Measurements from ENCODE around the gene GCNA. TPM values are rescaled to one million over a fixed set of nuclear protein-coding genes. Genes with fewer than 3 reads are reported as not detected.

GCNA gene
- total and polyA plus RNA-seq, 2 of the 13 experiments (the other 11 are each of a cell fraction or from before 2014, with no cell fraction given), result 0.38 to 0.66 TPM

- TF ChIP-seq IRF1 (CRISPR knock-in tag; IDR thresholded peaks at IDR 0.05; ENCODE audit: low read depth) (no peak), ZNF564 (CRISPR knock-in tag; IDR thresholded peaks at IDR 0.05) (0 out of 2 replicates have a peak, but pooled peaks have one; percentile 36), ZFP37 (CRISPR knock-in tag; IDR thresholded peaks at IDR 0.05; ENCODE audit: borderline replicate concordance) (peak; percentile 81; the same call in 1 of the 2 replicates), PAX8 (CRISPR knock-in tag; IDR thresholded peaks at IDR 0.05; ENCODE audit: borderline replicate concordance) (no peak), KDM4B (CRISPR knock-in tag; IDR thresholded peaks at IDR 0.05) (0 out of 2 replicates have a peak, but pooled peaks have one; percentile 21), SP5 (CRISPR knock-in tag; IDR thresholded peaks at IDR 0.05; ENCODE audit: borderline replicate concordance, low read depth) (no peak), CEBPG (CRISPR knock-in tag; IDR thresholded peaks at IDR 0.05) (peak; percentile 84), YY1 (IDR thresholded peaks at IDR 0.05; ENCODE audit: insufficient read depth, insufficient replicate concordance, low read depth, low read length) (peak; percentile 91), RFX3 (CRISPR knock-in tag; IDR thresholded peaks at IDR 0.05) (no peak), ZMYM2 (CRISPR knock-in tag; IDR thresholded peaks at IDR 0.05) (no peak), ZNF431 (CRISPR knock-in tag; IDR thresholded peaks at IDR 0.05; ENCODE audit: borderline replicate concordance, low read depth) (no peak), MBNL3 (CRISPR knock-in tag; conservative IDR thresholded peaks at IDR 0.05) (no peak), HNF4G (IDR thresholded peaks at IDR 0.05; ENCODE audit: borderline replicate concordance, low read depth, low read length) (peak; percentile 35; the same call in 1 of the 2 replicates), HNF4G (CRISPR knock-in tag; IDR thresholded peaks at IDR 0.05; ENCODE audit: borderline replicate concordance, low read depth) (no peak)
- TF ChIP-seq, protein P1, sequence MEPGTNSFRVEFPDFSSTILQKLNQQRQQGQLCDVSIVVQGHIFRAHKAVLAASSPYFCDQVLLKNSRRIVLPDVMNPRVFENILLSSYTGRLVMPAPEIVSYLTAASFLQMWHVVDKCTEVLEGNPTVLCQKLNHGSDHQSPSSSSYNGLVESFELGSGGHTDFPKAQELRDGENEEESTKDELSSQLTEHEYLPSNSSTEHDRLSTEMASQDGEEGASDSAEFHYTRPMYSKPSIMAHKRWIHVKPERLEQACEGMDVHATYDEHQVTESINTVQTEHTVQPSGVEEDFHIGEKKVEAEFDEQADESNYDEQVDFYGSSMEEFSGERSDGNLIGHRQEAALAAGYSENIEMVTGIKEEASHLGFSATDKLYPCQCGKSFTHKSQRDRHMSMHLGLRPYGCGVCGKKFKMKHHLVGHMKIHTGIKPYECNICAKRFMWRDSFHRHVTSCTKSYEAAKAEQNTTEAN (CRISPR knock-in tag; conservative IDR thresholded peaks at IDR 0.05), result 0 out of 2 replicates have a peak, but pooled peaks have one; percentile 31
- TF ChIP-seq, protein P2, sequence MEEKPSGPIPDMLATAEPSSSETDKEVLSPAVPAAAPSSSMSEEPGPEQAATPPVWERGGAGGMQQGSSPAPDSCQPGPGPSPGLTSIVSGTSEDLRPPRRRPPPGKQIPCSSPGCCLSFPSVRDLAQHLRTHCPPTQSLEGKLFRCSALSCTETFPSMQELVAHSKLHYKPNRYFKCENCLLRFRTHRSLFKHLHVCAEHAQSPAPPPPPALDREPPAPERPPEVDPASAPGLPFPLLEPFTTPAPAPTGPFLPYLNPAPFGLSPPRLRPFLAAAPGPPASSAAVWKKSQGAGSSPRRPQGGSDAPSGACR (CRISPR knock-in tag; IDR thresholded peaks at IDR 0.05), result peak; percentile 78
- TF ChIP-seq, protein P3, sequence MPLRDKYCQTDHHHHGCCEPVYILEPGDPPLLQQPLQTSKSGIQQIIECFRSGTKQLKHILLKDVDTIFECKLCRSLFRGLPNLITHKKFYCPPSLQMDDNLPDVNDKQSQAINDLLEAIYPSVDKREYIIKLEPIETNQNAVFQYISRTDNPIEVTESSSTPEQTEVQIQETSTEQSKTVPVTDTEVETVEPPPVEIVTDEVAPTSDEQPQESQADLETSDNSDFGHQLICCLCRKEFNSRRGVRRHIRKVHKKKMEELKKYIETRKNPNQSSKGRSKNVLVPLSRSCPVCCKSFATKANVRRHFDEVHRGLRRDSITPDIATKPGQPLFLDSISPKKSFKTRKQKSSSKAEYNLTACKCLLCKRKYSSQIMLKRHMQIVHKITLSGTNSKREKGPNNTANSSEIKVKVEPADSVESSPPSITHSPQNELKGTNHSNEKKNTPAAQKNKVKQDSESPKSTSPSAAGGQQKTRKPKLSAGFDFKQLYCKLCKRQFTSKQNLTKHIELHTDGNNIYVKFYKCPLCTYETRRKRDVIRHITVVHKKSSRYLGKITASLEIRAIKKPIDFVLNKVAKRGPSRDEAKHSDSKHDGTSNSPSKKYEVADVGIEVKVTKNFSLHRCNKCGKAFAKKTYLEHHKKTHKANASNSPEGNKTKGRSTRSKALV (CRISPR knock-in tag; IDR thresholded peaks at IDR 0.05), result no peak; the same call in 1 of the 2 replicates
- TF ChIP-seq, protein P4, sequence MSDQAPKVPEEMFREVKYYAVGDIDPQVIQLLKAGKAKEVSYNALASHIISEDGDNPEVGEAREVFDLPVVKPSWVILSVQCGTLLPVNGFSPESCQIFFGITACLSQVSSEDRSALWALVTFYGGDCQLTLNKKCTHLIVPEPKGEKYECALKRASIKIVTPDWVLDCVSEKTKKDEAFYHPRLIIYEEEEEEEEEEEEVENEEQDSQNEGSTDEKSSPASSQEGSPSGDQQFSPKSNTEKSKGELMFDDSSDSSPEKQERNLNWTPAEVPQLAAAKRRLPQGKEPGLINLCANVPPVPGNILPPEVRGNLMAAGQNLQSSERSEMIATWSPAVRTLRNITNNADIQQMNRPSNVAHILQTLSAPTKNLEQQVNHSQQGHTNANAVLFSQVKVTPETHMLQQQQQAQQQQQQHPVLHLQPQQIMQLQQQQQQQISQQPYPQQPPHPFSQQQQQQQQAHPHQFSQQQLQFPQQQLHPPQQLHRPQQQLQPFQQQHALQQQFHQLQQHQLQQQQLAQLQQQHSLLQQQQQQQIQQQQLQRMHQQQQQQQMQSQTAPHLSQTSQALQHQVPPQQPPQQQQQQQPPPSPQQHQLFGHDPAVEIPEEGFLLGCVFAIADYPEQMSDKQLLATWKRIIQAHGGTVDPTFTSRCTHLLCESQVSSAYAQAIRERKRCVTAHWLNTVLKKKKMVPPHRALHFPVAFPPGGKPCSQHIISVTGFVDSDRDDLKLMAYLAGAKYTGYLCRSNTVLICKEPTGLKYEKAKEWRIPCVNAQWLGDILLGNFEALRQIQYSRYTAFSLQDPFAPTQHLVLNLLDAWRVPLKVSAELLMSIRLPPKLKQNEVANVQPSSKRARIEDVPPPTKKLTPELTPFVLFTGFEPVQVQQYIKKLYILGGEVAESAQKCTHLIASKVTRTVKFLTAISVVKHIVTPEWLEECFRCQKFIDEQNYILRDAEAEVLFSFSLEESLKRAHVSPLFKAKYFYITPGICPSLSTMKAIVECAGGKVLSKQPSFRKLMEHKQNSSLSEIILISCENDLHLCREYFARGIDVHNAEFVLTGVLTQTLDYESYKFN (CRISPR knock-in tag; conservative IDR thresholded peaks at IDR 0.05), result peak; percentile 28; the same call in 1 of the 2 replicates
- TF ChIP-seq, protein P5, sequence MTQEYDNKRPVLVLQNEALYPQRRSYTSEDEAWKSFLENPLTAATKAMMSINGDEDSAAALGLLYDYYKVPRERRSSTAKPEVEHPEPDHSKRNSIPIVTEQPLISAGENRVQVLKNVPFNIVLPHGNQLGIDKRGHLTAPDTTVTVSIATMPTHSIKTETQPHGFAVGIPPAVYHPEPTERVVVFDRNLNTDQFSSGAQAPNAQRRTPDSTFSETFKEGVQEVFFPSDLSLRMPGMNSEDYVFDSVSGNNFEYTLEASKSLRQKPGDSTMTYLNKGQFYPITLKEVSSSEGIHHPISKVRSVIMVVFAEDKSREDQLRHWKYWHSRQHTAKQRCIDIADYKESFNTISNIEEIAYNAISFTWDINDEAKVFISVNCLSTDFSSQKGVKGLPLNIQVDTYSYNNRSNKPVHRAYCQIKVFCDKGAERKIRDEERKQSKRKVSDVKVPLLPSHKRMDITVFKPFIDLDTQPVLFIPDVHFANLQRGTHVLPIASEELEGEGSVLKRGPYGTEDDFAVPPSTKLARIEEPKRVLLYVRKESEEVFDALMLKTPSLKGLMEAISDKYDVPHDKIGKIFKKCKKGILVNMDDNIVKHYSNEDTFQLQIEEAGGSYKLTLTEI (CRISPR knock-in tag; conservative IDR thresholded peaks at IDR 0.05), result no peak
These were observed 45.3 kb upstream of the GCNA start, which contains the start of gene OGT (continued) for GRCh38 chrX:71532753-71533425.
